Endothelial cell of umbilical vein (primary cell): ENCODE results near the gene TOP3B.

ENCODE experiments used
- CTCF ChIP-seq, 2 donors: IDR thresholded peaks; 1 replicate in 1 of 2; 2 replicates in 1 of 2; pipeline ENCODE4 v1.5.1; 2011; ENCODE audit warnings: low read length in 2 of 2, mild to moderate bottlenecking in 2 of 2, moderate library complexity in 2 of 2, control low read depth in 1 of 2, inconsistent platforms in 1 of 2, low read depth in 1 of 2; ENCODE audit not compliant: insufficient read depth in 1 of 2; ENCODE audit errors: extremely low read depth in 1 of 2
- EZH2 ChIP-seq: IDR thresholded peaks from 2 replicates; pipeline ENCODE4 v1.6.1; 2012; ENCODE audit warnings: borderline replicate concordance, low read depth, mild to moderate bottlenecking, moderate library complexity, low read length, inconsistent platforms; ENCODE audit not compliant: severe bottlenecking
- JUN ChIP-seq: IDR thresholded peaks from 2 replicates; pipeline ENCODE4 v1.6.1; 2011; ENCODE audit warnings: borderline replicate concordance, low read depth; ENCODE audit not compliant: insufficient read length, insufficient read depth

GRCh38 chr22:21958360-21959273 lies 24.0 kb downstream of the TOP3B start:
- TF ChIP-seq CTCF (IDR thresholded peaks at IDR 0.05; ENCODE audit: extremely low read depth in 1 of 2, insufficient read depth in 1 of 2, low read depth in 1 of 2, low read length in 2 of 2), result no peak
- TF ChIP-seq EZH2, result no peak
- no peak for TF ChIP-seq JUN
